Mesodermal cell (in vitro differentiated cells): ENCODE measurements around the gene ZCCHC7.
"Not testable (repeated sequence)": the region's sequence is repeated elsewhere in the genome, so short reads cannot be mapped to it uniquely, and the experiment has no call there.

Source experiments
- H3K27ac ChIP-seq: 2 replicates; pipeline ENCODE4 v1.7.0; 2013; ENCODE audit warnings: mild to moderate bottlenecking, low read depth, low read length, moderate library complexity; ENCODE audit not compliant: severe bottlenecking
- H3K36me3 ChIP-seq: 2 replicates; pipeline ENCODE4 v1.7.1; 2013; ENCODE audit warnings: mild to moderate bottlenecking, low read length, moderate library complexity; ENCODE audit not compliant: control insufficient read depth, insufficient read depth
- H3K4me1 ChIP-seq: one replicate; pipeline ENCODE4 v1.7.1; 2013; ENCODE audit warnings: mild to moderate bottlenecking, low read length; ENCODE audit not compliant: insufficient read depth, control insufficient read depth, poor library complexity, severe bottlenecking
- H3K4me3 ChIP-seq: 2 replicates; pipeline ENCODE4 v1.7.0; 2013; ENCODE audit warnings: low read length, control low read depth, mild to moderate bottlenecking; ENCODE audit not compliant: insufficient read depth, poor library complexity, severe bottlenecking; ENCODE audit errors: extremely low read depth
- H3K9me3 ChIP-seq: 2 replicates; pipeline ENCODE4 v1.7.1; 2013; ENCODE audit warnings: mild to moderate bottlenecking, low read length, moderate library complexity; ENCODE audit not compliant: control insufficient read depth
- WGBS, 2 experiments: methylation state at CpG; one replicate each; pipeline ENCODE4 v1.1.5; 2013; ENCODE audit warnings: missing lambda C conversion rate in 2 of 2; ENCODE audit not compliant: insufficient coverage in 2 of 2; 5-methylcytosine and 5-hydroxymethylcytosine counted together

The ZCCHC7 gene

DNA sequence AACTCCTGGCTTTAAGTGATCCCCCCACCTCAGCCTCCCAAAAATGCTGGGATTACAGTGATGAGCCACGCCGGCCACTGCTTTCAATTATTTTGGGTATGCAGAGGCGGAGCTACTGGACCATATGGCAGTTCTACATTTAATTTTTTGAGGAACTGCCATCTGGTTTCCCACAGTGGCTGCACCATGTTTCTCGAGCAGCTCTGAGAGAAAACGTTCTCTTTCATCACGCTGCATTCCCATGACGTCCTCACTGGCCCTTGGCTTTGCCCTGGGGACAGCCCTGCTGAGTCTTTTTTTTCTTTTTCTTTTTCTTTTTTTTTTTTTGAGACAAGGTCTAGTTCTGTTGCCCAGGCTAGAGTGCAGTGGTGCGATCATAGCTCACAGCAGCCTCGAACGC, 266.6 kb downstream of the ZCCHC7 start:
- H3K9me3 ChIP-seq: no peaks in the 10 kb centered on the region
- H3K4me3 ChIP-seq: no peak overlapping the region
- H3K36me3 ChIP-seq: no peaks in the 10 kb centered on the region
- 86 to 96% methylated on average over 9 to 10 of the region's 10 CpGs for WGBS, 2 experiments
- H3K27ac ChIP-seq: no peak overlapping the region
- H3K4me1 ChIP-seq: no peaks in the 10 kb centered on the region

DNA sequence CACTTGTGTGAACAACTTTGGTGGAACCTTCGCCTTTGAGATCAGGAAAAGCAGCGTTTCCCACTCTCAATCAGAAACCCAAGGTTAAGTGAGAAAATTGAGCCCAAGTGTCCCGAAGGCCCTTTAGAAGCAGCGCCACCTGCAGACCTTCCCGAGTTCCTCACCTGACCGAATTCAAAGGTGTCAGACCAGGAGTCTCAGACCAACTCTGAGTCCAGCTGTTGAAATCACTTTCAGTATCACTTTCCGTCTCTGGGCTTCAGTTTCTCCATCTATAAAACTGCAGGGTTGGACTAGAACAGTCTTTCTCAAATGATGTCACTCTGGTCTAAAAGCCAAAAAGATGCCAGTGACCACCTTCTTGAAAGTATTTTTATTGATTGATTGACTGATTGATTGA, 270.4 kb downstream of the ZCCHC7 start:
- H3K4me3 ChIP-seq: no peak overlapping the region
- H3K4me1 ChIP-seq: no peaks in the 10 kb centered on the region
- no peaks in the 10 kb centered on the region for H3K9me3 ChIP-seq
- H3K36me3 ChIP-seq: no peaks in the 10 kb centered on the region
- no peak overlapping the region for H3K27ac ChIP-seq
- WGBS, 2 experiments: 38 to 42% methylated on average over 7 of the region's 7 CpGs

DNA sequence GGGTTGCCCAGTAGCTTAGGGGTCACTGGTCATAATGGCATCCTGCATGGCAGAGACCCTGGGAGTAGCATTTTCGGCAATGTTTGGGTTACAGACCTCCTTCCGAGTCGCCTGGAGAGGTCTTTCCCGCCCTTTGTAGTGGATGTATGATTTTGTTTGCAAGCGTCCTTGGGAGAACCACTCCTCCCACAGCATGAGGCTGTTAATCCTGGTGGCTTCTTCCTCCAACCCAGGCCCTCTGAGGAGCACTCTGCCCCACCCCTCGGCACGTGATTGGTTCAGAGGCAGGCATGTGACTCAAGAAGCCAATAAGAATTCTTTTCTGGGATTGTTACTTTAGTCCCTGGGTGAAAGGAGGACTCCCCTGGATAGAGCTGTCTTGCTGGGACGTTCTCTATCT, 271.9 kb downstream of the ZCCHC7 start:
- Histone ChIP-seq H3K27ac (no peak overlapping the region), H3K4me3 (no peak overlapping the region), H3K36me3 (no peaks in the 10 kb centered on the region), H3K9me3 (no peaks in the 10 kb centered on the region), H3K4me1 (no peaks in the 10 kb centered on the region)
- WGBS, 2 experiments: 60 to 95% methylated on average over 3 to 4 of the region's 8 CpGs

DNA sequence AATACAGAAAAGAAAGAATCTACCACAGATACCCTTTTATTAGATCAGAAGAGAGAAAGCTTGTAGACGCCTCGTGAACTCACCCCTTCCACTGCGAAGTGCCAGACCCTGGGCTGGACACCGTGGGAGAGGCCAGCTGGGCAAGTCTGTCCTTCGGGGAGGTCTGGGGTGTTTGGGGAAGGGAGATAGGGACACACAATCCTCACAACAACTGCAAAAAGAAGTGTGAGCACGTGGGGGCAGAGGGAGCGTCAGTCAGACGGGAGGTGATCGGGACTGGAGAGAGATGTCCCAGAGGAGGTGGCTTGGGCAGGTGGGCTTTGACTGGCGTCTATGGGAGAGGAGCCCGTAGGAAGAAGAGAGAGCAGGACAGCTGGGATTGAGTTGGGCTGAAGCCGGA, 274.9 kb downstream of the ZCCHC7 start:
- 64 to 75% methylated on average over 6 to 7 of the region's 12 CpGs for WGBS, 2 experiments
- H3K27ac ChIP-seq: no peak overlapping the region
- H3K4me3 ChIP-seq: no peak overlapping the region
- no peaks in the 10 kb centered on the region for H3K9me3 ChIP-seq
- H3K36me3 ChIP-seq: no peaks in the 10 kb centered on the region
- no peaks in the 10 kb centered on the region for H3K4me1 ChIP-seq

DNA sequence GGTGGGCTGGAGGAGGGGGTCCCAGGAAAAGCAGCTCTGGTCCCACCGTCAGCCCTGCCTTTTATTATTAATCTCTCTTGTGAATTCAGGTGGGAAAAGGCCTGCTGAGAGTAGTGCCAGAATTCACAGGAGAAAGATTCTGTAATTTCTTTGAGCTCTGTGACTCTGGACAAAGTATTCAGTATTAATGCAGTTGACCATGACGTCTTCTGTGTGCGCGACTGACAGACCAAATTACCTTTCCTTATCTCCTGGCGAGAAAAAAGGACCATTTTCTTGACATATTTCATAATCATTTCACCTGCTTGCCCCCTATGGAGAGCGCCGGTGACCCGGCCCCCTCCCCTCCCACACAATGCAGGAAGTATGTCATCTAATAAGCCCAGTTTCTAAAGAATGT, 275.3 kb downstream of the ZCCHC7 start:
- H3K9me3 ChIP-seq: no peaks in the 10 kb centered on the region
- WGBS, 2 experiments: 82 to 92% methylated on average over 3 to 5 of the region's 8 CpGs
- no peaks in the 10 kb centered on the region for H3K4me1 ChIP-seq
- H3K4me3 ChIP-seq: no peak overlapping the region
- no peaks in the 10 kb centered on the region for H3K36me3 ChIP-seq
- H3K27ac ChIP-seq: no peak overlapping the region

DNA sequence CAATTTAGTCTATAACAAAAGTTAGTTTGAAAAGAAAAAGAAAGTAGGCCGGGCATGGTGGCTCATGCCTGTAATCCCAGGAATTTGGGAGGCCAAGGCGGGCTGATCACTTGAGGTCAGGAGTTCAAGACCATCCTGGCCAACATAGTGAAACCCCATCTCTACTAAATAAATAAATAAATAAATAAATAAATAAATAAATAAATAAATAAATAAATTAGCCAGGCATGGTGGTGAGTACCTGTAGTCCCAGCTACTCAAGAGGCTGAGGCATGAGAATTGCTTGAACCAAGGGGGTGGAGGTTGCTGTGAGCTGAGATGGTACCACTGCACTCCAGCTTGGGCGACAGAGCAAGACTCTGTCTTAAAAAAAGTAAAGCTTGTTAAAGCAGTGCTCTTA, 277.6 kb downstream of the ZCCHC7 start:
- H3K4me3 ChIP-seq, H3K36me3 ChIP-seq, H3K4me1 ChIP-seq, H3K27ac ChIP-seq, H3K9me3 ChIP-seq: not testable (repeated sequence)
- WGBS, 2 experiments: 100% methylated on average over 1 of the region's 3 CpGs

DNA sequence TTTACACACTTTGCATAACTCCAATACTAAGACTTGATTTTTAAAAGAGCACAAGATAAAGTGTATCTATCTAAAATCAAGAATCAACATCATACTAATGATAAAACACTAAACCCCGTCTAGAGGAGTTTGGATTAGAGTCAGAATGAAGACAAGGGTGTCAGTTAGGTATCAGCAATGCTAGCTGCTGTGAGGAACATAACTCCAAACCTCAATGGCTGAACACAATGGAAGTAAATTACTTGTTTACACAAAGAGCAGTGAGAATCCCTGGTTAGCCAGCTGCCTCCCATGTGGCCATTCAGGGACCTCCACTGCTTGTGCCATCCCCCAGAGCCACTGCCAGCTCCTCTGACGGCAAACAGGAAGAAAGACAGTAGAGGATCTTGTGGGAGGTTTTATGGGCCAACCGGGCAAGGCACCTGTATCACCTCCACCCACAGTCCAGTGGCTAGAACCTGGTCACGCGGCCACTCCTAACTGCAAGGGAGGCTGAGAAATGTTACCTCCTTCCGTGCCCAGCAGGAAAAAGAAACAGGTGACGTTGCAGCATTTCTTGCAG, 278.2 kb downstream of the ZCCHC7 start:
- no peaks in the 10 kb centered on the region for H3K4me1 ChIP-seq
- no peaks in the 10 kb centered on the region for H3K36me3 ChIP-seq
- no peaks in the 10 kb centered on the region for H3K9me3 ChIP-seq
- H3K27ac ChIP-seq: no peak overlapping the region
- H3K4me3 ChIP-seq: no peak overlapping the region
- 94 to 98% methylated on average over 4 of the region's 7 CpGs for WGBS, 2 experiments

DNA sequence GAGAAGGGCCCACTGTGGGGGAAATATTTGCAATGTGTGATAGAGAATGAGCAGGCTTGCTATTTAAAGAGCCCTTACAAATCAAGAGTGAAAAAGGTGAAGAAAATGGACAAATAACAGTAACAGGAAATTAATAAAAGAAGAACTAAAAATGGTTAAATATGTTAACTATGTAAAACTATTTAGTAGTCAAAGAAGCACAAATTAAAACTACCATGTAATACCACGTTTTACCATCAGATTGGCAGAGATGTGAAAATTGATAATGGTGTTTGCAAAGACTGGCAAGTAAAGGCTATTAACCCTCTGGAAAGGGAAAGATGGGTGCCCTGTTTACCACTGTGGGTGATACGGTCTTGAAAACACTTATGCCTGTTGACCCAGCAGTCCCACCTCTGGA, 279.0 kb downstream of the ZCCHC7 start:
- H3K9me3 ChIP-seq: no peaks in the 10 kb centered on the region
- no peaks in the 10 kb centered on the region for H3K4me1 ChIP-seq
- WGBS, 2 experiments: 100% methylated on average over 1 of the region's 2 CpGs; no CpG with 5 or more reads in 1 of the 2 experiments
- H3K4me3 ChIP-seq: no peak overlapping the region
- no peak overlapping the region for H3K27ac ChIP-seq
- no peaks in the 10 kb centered on the region for H3K36me3 ChIP-seq

DNA sequence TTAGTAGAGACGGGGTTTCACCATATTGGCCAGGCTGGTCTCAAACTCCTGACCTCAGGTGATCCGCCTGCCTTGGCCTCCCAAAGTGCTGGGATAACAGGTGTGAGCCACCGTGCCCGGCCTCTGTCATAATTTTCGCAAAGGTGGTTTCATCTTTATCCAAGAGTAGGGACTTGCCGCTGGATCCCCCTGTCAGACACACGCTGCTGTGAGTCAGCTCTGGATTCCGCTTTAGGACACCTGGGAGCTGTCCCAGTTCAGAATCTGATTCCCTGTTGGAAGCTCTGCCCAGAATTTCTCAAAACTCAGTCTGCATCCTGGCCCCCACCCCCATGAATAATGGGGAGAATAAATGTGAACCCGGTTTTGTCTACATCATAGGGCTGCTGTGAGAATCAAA, 284.2 kb downstream of the ZCCHC7 start:
- no peak overlapping the region for H3K27ac ChIP-seq
- no peak overlapping the region for H3K4me3 ChIP-seq
- no peaks in the 10 kb centered on the region for H3K4me1 ChIP-seq
- 83 to 94% methylated on average over 8 to 9 of the region's 9 CpGs for WGBS, 2 experiments
- no peaks in the 10 kb centered on the region for H3K36me3 ChIP-seq
- H3K9me3 ChIP-seq: no peaks in the 10 kb centered on the region

DNA sequence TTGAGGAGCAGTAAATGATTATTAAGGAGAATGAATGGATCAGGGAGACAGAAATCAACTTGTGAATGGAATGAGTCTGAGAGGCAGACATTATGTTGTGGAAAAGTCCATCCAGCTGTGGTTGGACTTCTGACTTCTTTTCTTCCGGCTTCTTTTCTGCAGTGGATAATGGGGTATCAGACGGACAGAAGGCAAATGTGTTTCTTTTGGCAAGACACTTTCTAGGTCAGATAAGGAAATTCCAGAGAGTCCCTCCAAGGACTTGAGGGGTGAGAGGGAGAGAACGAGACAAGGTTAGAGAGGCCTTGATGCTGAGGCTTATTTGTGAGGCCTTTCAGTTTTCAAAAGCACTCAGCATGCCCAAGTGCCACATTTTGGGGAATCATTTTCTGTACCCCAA, 285.0 kb downstream of the ZCCHC7 start:
- Histone ChIP-seq H3K4me1 (no peaks in the 10 kb centered on the region), H3K27ac (no peak overlapping the region), H3K9me3 (no peaks in the 10 kb centered on the region), H3K4me3 (no peak overlapping the region), H3K36me3 (no peaks in the 10 kb centered on the region)
- 93 to 95% methylated on average over 3 of the region's 3 CpGs for WGBS, 2 experiments

DNA sequence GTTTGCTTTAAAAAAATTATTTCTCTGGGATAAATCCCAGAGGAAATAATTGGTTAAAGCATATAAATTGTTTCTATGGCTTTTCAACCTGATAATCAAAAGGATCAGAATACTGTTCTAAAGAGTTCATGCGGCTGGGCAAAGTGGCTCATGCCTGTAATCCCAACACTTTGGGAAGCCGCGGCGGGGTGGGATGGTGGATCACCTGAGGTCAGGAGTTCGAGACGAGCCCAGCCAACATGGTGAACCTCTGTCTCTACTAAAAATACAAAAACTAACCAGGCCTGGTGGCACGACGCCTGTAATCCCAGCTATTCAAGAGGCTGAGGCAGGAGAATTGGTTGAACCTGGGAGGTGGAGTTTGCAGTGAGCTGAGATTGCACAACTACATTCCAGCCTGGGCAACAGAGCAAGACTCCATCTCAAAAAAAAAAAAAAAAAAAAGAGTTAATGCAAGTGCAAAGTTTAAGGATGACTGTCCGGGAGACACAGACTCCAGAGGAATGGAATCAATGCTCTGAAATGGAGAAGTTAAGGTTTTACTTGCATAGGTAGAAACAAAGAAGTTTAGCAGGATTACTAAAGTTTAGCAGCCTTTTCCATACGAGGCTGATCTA, 285.5 kb downstream of the ZCCHC7 start:
- no peaks in the 10 kb centered on the region for H3K9me3 ChIP-seq
- no peaks in the 10 kb centered on the region for H3K4me1 ChIP-seq
- 92 to 95% methylated on average over 6 of the region's 10 CpGs for WGBS, 2 experiments
- no peaks in the 10 kb centered on the region for H3K36me3 ChIP-seq
- no peak overlapping the region for H3K4me3 ChIP-seq
- no peak overlapping the region for H3K27ac ChIP-seq
